Measurements from ENCODE around the gene CMTR1. TPM values are rescaled to one million over a fixed set of nuclear protein-coding genes. Genes with fewer than 3 reads are reported as not detected.

The CMTR1 gene
- total and polyA plus RNA-seq, 10 of the 15 experiments (the other 5 are each of a cell fraction or from before 2014, with no cell fraction given) = 2.7 to 67.0 (median 46.2) TPM

GRCh38 chr6:37432916-37433656 is at the start of gene CMTR1 (continued):
- TF ChIP-seq, protein P1, sequence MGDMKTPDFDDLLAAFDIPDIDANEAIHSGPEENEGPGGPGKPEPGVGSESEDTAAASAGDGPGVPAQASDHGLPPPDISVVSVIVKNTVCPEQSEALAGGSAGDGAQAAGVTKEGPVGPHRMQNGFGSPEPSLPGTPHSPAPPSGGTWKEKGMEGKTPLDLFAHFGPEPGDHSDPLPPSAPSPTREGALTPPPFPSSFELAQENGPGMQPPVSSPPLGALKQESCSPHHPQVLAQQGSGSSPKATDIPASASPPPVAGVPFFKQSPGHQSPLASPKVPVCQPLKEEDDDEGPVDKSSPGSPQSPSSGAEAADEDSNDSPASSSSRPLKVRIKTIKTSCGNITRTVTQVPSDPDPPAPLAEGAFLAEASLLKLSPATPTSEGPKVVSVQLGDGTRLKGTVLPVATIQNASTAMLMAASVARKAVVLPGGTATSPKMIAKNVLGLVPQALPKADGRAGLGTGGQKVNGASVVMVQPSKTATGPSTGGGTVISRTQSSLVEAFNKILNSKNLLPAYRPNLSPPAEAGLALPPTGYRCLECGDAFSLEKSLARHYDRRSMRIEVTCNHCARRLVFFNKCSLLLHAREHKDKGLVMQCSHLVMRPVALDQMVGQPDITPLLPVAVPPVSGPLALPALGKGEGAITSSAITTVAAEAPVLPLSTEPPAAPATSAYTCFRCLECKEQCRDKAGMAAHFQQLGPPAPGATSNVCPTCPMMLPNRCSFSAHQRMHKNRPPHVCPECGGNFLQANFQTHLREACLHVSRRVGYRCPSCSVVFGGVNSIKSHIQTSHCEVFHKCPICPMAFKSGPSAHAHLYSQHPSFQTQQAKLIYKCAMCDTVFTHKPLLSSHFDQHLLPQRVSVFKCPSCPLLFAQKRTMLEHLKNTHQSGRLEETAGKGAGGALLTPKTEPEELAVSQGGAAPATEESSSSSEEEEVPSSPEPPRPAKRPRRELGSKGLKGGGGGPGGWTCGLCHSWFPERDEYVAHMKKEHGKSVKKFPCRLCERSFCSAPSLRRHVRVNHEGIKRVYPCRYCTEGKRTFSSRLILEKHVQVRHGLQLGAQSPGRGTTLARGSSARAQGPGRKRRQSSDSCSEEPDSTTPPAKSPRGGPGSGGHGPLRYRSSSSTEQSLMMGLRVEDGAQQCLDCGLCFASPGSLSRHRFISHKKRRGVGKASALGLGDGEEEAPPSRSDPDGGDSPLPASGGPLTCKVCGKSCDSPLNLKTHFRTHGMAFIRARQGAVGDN (IDR thresholded peaks at IDR 0.05) = no peak
- TF ChIP-seq, protein P2, sequence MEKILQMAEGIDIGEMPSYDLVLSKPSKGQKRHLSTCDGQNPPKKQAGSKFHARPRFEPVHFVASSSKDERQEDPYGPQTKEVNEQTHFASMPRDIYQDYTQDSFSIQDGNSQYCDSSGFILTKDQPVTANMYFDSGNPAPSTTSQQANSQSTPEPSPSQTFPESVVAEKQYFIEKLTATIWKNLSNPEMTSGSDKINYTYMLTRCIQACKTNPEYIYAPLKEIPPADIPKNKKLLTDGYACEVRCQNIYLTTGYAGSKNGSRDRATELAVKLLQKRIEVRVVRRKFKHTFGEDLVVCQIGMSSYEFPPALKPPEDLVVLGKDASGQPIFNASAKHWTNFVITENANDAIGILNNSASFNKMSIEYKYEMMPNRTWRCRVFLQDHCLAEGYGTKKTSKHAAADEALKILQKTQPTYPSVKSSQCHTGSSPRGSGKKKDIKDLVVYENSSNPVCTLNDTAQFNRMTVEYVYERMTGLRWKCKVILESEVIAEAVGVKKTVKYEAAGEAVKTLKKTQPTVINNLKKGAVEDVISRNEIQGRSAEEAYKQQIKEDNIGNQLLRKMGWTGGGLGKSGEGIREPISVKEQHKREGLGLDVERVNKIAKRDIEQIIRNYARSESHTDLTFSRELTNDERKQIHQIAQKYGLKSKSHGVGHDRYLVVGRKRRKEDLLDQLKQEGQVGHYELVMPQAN (conservative IDR thresholded peaks at IDR 0.05) = peak; percentile 82
- TF ChIP-seq PAX5 (IDR thresholded peaks at IDR 0.05; ENCODE audit: borderline replicate concordance, low read depth, low read length) (peak; percentile 56; the same call in 1 of the 2 replicates), GATAD2B (conservative IDR thresholded peaks at IDR 0.05; ENCODE audit: low read depth) (peak; percentile 67), SMC3 (IDR thresholded peaks at IDR 0.05; ENCODE audit: borderline replicate concordance, low read length) (no peak), SMAD1 (IDR thresholded peaks at IDR 0.05; ENCODE audit: low read depth, partially characterized antibody) (no peak), ZZZ3 (IDR thresholded peaks at IDR 0.05; ENCODE audit: control insufficient read depth, insufficient read length, low read depth) (no peak), RB1 (IDR thresholded peaks at IDR 0.05; ENCODE audit: borderline replicate concordance) (peak; percentile 53; the same call in 1 of the 2 replicates), RCOR1 (conservative IDR thresholded peaks at IDR 0.05; ENCODE audit: low read depth, low read length) (no peak), CREB1 (IDR thresholded peaks at IDR 0.05; ENCODE audit: low read depth) (peak; percentile 99), RUNX3 (IDR thresholded peaks at IDR 0.05; ENCODE audit: low read length) (peak; percentile 80), IRF3 (IDR thresholded peaks at IDR 0.05) (no peak), RBBP5 (conservative IDR thresholded peaks at IDR 0.05) (no peak), CHD1 (IDR thresholded peaks at IDR 0.05; ENCODE audit: low read depth, low read length) (peak; percentile 80; the same call in 1 of the 2 replicates), REST (IDR thresholded peaks at IDR 0.05; ENCODE audit: low read depth, low read length) (0 out of 2 replicates have a peak, but pooled peaks have one; percentile 41), SUZ12 (IDR thresholded peaks at IDR 0.05; ENCODE audit: unreplicated experiment) (no peak), NFYA (IDR thresholded peaks at IDR 0.05; ENCODE audit: borderline replicate concordance, low read depth, low read length) (no peak)
- TF ChIP-seq, protein P3, sequence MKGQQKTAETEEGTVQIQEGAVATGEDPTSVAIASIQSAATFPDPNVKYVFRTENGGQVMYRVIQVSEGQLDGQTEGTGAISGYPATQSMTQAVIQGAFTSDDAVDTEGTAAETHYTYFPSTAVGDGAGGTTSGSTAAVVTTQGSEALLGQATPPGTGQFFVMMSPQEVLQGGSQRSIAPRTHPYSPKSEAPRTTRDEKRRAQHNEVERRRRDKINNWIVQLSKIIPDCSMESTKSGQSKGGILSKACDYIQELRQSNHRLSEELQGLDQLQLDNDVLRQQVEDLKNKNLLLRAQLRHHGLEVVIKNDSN (IDR thresholded peaks at IDR 0.05; ENCODE audit: borderline replicate concordance, extremely low read length, insufficient read depth, low read depth, low read length) = no peak

Data from GM12878 (cell line).